Measurements from ENCODE around the gene EIF2S1.
"Not testable (repeated sequence)": the region's sequence is repeated elsewhere in the genome, so short reads cannot be mapped to it uniquely, and the experiment has no call there.

Gene EIF2S1

DNA sequence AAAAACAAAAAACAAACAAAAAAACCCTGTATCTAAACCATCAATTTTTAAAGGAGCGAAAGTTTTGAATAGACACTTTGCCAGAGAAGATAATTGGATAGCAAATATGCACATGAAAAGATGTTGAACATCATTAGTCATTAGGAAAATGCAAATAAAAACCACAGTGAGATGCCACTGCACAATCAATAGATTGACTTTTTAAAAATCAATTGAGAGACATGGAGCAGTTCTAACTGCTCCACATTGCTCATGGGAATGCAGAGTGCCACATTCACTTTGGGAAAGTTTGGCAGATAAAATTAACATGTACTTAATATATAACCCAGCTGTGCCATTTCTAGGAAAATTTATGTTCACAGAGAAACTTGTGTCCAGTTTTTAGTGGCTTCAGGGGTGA, 12.7 kb downstream of the EIF2S1 start:
- no peak for DNase-seq

DNA sequence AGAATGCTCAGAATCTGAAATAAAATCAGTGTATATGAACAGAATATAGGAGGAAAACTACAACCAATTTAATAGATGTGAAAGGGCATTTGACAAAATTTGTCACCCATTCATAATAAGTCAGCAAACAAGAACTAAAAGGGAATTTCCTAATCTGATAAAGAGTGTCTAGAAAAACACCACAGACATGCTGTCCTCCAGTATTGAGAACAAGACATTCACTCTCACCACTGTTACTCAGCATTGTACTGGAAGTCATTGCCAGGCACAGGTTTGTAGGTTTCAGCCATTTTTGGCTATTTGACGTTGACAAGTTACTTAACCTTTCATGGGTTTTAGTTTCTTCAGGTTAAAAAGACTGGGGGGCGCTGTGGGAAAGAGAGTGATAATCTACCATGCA, 13.2 kb downstream of the EIF2S1 start:
- DNase-seq, result no peak

DNA sequence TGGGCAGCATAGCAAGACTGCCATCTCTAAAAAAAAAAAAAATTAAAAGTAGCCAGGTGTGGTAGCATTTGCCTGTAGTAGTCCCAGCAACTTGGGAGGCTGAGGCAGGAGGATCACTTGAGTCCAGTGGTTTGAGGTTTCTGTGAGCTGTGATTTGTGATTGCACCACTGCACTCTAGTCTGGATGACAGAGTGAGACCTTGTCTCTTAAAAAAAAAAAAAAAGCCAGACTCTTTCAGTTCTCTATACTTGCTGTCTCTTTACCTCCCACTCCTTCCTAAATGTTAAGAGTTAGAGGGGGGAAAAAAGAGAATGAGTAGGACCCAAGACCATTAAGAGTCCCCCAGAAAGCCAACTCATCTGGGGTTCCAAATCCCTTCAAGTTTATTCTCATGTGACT, 17.8 kb downstream of the EIF2S1 start:
- DNase-seq, result no peak

DNA sequence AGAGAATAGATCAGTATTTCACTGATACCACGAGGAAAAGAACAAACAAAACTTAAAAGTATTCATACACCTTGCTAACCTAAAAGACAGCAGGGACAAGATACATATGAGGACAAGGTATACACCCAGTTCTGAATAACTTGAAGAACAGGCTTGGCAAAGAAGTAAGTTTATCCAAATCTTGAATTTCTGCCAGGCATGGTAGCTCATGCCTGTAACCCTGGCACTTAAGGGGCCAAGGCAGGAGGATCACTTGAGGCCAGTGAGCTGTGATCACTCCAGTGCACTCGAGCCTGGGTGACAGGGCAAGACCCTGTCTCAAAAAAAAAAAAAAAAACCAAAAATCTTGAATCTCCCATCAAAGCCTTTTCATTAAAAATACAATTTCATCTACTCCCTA, 25.0 kb downstream of the EIF2S1 start:
- no peak for DNase-seq

DNA sequence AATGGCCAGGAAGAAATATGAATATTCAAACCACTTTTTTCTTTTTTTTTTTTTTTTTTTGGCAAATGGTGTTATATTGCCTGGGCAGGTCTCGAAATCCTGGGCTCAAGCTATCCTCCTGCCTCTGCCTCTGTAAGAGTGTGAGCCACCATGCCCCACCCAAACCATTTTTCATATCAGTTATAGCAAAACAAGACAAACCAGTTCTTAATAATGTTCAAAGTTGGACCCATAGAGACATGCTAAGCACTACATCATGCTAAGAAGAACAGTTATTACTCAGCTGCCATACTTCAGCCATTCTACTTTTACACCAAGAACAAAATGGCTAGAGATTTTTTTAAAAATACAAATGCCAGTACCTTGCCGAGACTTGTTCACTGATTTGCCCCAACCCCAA, 25.5 kb downstream of the EIF2S1 start:
- DNase-seq, result no peak

DNA sequence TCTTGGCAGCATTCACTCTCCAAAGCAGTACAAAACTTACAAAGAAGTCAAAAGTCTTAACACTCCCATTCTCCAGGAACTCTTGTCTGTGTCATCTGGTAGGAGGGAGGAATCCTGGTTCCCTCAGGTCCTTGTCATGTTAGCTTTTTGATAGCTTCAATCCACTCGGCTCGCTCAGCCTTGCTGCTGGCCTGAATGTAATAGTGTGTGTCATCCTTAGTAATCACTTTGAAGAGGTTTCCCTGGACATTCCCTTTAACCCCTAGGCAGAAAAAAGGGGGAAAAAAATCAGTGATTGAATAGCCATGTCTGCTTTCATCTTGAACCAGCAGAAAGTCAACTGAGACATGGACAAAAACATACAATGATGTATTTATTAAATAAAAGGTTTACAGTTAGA, 27.1 kb downstream of the EIF2S1 start:
- DNase-seq, result no peak

DNA sequence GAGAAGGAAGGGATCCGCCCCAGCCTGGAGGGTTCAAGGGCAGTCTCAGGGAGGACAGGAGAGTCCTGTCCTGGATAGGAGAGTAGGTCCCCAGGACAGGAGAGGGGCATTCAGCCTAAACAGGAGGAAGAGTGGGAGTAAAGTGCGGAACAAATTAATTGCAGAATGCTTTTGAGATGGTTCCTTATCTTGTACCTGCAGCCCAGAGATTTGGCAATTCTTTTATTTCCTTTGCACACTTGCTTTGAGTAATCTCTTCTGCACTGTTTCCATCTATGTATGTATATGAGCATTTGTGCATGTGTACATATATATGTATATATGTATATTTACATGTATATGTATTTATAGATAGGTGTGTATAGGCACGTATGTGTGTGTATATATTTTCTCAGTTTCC, 29.1 kb downstream of the EIF2S1 start:
- no peak for DNase-seq

DNA sequence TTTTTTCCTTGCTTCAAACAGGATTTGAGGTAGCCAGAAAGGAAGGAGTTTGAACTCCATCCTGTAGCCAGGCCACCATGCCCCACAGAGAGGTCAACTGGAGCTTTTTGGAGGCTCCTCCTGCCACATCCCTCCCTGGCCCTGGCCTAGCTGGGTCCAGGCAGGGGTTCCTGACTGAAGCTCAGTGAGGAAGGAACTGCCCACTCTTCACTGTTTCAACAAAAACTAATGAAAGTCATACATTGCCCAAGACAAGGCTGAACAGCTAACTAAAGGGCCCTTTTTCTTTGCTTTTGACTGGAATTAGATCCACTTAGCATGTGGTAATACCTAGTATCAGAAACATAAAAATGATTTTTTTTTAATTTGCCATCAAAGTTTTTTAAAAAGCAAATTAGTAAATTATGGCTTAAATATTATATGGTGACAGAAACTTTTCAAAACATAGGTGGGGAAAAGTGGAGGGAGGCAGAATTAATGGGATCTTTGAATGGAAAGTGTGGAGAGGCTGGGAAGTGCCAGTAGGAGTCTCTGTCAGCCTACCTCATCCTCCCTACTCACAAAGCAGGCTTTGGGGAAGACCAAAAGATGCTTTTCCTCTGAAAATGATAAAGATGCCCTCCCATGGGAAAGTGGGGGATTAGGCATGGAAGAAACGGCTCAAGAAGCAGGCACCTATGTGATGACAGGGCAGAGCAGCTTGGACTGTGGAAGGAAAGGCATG, 29.8 kb downstream of the EIF2S1 start:
- no peak for DNase-seq

DNA sequence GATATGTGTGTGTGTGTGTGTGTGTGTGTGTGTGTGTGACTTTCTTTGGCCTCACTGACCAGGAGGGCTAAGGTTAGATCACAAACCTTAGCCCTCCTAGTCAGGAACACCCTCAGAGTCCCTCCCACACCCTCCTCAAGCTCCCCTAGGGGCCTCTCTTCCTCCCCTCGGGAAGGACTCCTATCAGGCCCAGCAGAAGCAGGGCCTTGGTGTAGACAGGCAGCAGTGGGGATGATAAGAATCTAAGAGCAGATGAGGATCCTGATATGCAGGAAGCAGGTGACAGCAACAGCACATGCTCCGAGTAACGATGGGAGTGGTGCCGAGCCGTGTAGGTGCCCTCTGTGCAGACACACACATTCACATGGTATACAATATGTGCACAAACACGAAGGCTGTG, 31.1 kb downstream of the EIF2S1 start:
- DNase-seq, result no peak

DNA sequence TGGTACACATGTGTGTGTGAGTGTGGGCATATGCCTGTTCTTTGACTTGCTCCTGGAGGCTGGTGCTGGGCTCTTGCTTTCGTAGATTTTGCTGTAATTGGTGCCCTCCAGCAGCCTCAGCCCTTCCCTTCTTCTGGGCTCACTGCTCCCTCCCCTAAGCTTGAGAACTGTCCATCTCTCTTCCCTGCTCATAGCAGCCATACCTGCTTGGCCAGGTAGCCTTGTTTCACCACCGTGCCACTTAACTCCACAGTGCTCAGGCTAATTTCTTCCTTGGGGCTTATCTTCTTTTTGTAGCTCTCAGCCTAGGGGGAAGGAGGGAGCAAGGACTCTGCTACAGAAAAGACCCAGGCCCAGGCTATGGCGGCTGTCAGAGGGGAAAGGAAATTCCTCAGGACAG, 32.0 kb downstream of the EIF2S1 start:
- DNase-seq, result no peak

DNA sequence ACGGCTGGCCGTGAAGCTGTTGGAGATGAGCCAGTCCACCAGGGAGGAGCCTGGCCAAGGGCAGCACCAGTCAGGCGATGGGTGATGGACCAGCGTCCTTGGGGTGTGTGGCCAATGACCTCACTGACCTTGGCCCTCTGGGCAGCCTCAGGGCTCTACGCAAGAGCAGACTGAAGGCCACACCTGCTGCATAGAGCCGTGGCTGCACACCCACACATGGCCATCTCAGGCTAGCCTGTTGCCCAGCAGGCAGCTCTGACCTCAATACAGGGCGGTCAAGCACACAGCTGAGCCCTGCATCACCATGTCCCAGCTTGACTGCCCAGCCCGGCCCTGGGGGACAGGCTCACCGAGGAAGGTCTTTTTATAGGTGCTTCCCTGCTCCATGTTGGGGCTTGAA, 32.7 kb downstream of the EIF2S1 start:
- DNase-seq, result no peak

DNA sequence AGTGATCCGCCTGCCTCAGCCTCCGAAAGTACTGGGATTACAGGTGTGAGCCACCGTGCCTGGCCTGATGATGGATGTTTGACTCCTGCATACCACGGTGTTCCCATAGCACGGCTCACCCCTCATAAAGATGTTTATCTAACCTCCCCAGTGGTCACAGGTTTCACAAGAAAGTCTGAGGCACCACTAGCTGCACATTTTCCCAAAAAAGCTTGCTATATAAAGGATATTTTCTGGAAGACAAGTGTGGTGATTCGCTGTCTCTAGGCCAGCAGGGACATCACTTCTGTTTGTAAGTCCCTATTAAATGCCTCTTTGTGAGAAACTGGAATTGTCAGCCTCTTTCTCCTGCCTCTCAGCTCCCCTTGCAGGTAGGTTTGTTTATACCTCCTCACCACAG, 33.6 kb downstream of the EIF2S1 start:
- no peak for DNase-seq

DNA sequence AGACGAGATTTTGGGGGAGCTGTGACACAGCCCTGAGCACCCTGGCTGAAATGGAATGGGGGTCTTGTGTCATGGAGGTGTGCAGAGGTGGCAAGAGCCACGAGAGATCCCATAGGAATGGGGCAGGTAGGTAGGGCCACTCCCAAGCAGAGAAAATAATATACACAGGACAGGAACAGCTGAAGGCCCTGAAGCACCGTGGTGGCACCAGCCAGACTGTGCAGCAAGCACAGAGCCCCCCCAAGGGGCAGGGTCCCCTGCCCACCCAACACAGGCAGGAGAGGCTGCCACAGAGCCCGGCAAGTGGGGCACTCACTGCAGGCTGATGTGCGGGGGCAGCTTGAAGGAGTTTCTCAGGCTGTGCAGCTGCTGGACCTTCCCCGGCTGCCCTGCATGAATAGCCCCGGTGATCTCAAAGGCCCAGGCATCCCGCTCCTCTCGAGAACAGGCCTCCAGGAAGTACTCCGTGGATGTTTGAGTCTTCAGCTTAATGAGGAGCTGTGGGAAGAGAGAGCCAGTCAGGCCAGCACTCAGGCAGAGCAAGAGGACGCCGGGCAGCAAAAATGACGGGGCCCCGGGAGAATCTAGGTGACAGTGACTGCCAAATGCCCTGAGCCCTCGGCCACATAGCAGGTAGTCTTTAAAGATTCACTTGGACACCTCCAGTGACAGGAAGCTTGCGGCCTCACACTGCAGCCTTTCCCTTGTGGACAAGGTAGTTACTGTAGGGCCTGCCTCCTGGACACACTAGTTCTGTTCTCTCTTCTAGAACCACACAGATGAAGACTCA, 35.2 kb downstream of the EIF2S1 start:
- DNase-seq, result no peak

DNA sequence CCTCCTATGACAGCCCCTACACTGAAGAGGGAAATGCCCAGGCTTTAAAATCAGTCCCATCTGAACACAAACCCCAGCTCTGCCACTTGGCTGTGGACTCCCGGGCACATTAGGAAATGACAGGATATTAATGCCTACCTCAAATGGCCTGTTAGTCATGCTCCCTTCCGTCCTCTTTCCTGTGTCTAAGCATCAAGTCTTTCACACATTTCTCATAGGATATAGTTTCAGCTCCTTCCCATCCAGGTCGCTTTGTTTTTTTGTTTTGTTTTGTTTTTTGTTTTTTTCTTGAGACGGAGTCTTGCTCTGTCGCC, 35.7 kb downstream of the EIF2S1 start:
- DNase-seq, result no peak

DNA sequence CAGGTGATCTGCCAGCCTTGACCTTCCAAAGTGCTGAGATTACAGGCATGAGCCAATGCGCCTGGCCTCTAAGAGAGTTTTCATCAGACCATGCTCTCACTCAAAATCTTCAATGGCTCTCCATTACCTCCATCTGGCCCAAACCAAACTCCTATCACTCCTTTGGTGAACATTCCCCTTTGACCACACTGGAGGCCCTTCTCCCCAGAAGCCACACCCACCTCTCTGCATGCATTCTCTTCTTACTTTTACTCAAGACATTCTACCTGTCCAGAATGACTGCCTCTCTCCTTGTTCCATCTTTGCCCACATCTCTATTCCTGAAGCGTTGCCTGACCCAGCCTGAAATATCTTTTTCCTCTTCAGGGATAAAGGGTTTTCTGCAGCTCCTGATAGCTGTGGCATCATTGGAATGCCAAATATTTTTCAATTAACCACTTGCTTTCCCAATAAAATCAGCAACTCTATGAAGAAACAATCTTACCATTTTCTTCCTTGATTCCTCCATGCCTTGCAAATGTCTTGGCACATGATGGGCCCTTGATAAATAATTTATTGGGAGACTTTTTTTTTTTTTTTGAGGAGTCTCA, 36.3 kb downstream of the EIF2S1 start:
- no peak for DNase-seq

DNA sequence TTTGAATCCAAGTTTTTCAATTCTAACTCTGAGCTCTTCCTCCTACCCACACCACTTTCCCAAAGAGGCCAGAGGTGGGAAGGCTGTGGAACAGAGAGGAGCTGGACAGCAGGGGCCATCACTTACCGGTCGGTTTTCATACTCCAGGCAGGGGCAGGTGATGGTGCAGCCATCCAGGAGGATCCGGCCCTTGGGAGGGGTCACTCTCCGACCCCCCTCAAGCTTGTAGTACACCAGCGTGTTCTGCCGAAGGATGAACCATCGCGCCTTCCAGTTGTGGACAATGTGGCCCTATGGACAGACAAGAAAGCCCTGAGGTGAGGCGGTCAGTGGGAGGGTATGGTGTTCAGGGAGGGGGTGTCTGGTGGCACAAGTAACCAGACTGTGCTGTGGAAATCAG, 37.4 kb downstream of the EIF2S1 start:
- no peak for DNase-seq

DNA sequence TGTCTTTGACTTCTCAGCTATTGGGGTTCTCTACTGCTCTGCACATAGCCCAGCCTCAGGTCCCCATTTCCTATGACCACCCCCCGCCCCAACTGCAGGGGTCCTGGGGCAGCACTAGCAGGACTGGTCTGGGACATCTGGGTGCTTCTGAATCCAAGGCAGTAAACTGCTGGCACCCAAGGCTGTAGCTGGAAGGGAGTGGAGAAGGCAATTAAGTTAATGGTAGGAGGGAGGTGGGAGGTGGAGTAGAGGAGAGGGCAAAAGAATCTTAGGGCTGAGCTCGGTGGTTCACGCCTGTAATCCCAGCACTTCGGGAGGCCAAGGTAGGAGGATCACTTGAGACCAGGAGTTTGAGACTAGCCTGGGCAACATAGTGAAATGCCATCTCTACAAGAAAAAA, 40.3 kb downstream of the EIF2S1 start:
- no peak for DNase-seq

DNA sequence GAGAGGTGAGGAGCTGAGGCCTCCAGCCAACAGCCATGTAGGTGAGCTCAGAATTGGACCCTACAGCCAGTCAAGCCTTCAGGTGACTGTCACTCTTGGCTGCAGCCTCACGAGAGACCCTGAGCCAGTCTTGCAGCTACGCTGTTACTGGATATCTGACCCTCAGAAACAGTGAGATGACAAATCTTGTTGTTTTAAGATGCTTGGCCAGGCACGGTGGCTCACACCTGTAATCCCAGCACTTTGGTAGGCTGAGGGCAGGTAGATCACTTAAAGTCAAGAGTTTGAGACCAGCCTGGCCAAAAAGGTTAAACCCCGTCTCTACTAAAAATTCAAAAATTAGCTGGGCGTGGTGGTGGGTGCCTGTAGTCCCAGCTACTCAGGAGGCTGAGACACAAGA, 45.6 kb downstream of the EIF2S1 start:
- no peak for DNase-seq

DNA sequence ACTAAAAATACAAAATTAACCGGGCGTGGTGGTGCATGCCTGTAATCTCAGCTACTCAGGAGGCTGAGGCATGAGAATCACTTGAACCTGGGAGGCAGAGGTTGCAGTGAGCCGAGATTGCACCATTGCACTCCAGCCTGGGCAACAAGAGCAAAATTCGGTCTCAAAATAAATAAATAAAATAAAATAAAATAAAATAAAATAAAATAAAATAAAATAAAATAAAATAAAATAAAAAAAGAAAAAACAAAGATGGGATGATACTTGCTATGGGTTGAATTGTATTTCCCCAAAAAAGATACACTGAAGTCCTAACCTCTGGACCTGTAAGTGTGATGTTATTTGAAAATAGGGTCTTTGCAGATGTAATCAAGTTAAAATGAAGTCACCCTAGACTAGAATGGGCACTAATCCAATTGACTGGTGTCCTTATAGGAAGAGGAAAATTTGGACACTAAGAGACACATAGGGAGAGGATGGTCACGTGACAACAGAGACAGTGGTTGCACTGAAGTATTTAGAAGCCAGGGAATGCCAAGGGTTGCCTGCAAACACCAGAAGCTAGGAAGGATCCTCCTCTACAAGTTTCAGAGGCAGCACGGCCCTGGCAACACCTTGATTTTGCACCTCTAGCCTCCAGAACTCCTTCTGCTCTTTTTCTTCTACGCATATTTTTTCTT, 48.1 kb downstream of the EIF2S1 start:
- not testable (repeated sequence) for DNase-seq

DNA sequence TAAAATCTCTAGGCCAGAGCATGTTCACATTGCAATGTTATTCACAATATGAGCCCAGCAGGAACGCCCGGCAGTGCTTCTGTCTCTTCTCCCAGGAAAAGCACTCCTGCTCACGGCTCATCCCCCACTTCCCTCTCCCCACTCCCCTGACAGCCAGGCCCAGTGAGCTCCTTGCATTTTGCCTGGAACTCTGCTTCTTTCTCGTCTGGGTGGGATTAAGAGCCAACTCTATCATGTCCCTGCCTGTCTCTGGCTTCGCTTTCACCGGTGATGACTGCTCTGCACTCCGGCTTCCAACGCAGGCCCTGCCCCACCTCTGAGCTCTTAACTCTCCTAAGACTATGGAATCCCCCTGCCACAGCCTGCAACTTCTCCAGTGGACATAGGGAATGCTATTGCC, 49.3 kb downstream of the EIF2S1 start:
- no peak for DNase-seq

DNA sequence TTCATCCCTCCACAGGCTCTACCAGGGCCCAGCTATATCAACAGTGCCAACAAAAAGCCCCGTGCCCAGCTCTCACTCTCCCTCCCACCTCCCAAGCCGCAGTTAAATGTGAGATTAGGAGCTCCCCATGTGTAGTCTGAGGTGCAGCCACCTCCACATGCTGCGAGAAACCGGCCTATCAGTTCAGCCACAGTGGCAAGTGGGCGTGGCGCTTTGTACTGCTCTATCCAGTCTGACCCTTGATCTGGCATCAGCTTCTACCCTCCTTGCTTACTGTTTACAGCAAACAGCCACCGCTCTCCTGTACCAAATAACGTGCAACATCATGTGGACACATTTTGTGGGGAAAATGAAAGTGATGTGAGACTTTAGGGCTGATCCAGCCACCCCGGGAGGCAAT, 50.2 kb downstream of the EIF2S1 start:
- DNase-seq, result no peak

DNA sequence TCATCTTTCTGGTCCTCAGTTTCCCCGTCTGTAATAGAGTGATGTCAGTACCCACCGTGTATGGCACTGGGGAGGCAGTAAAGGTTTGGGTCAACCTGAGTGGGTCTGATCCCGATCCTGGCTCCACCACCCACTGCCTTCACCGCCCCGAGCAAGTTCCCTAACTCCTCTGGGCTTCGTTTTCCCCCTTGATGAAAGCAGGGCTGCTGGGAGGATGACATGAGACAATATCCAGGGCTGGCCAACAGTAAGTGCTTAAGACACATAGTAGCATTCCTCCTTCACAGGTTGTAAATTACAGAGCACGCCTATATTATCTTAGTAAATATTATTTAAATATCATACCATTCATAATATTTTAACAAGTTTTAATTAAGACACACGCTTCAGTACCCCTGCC, 51.2 kb downstream of the EIF2S1 start:
- no peak for DNase-seq

DNA sequence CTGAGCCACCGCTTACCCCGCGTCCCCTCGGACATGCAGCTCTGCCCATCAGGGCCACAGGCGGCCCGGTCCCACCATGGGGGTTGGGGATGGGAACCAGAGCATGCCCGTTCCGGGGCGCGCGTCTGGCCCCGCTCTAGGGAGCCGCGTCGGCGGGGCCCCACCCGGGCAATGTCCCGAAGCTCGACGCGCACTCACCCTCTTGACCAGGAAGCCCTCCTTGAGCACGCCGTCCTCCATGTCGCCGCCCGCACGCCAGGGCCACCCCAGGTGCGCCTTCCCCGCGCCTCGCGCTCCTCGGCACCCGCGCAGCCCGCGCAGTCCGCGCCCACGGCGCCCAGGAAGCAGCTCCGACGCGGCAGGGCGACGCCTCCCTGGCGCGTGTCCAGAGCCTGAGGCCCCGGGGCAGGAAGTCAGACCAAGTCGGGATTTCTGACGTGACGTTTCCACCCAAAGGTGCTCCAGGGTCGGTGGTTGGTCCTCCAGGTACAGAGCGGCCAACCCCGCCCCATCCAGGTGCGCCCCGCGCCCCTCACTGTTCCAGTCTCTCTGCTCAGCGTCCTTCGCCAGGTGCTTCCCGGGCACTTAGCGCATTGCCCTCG, 51.8 kb downstream of the EIF2S1 start, which contains the start of gene PLEK2:
Gene PLEK2 (minus strand): TSS at position 346 of the 602 bp plus-strand sequence. CDS start 106 bp downstream, at position 240.
- peak; percentile 74 to 87 for DNase-seq
